ENCODE results near the gene ATP6V0B.

Gene ATP6V0B

GRCh38 chr1:44024903-44025525 is 50.3 kb downstream of the ATP6V0B start:
- in situ Hi-C loops (cut with MboI; ENCODE audit: low sequenced_read_pairs) = no loop called here

GRCh38 chr1:44025816-44026215 is 51.1 kb downstream of the ATP6V0B start:
- in situ Hi-C loops (cut with MboI; ENCODE audit: low sequenced_read_pairs) = no loop called here

- in situ Hi-C loops (cut with MboI; ENCODE audit: low sequenced_read_pairs) = no loop called here
Observed at GRCh38 chr1:44027320-44027719, 52.6 kb downstream of the ATP6V0B start.
